Measurements from ENCODE around the gene RAPH1. TPM values are rescaled to one million over a fixed set of nuclear protein-coding genes. Genes with fewer than 3 reads are reported as not detected.
A peak's percentile ranks its signal among the peaks of the same experiment; 100 is the strongest.

Gene RAPH1
- total RNA-seq, 6 experiments from 2014 or later, result 23.0 to 91.5 (median 53.4) TPM

DNA sequence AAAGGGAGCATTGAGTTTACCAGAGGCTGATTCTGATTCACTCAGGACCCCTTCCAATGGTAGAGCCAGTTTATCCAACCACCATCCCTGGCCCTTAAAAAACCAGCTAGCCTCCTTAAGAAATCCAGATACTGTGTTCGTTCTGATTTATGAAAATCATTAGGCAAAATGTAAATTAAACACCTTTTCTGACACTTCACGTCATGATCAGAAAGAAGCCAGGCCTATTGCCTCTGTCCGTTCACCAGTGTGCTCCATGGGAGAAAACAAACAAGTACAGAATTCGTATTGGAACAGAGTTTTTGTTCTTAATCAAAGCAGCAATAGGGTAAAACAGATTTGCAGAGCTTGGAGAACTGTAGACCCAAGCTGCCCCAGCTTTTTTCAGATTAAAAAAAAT lies 31.1 kb upstream of the RAPH1 start:
- no peaks in the 10 kb centered on the region for H3K4me1 ChIP-seq
- no peak overlapping the region for H3K27ac ChIP-seq
- no peak for TF ChIP-seq POLR2A (IDR thresholded peaks at IDR 0.05)
- TF ChIP-seq, protein P1, sequence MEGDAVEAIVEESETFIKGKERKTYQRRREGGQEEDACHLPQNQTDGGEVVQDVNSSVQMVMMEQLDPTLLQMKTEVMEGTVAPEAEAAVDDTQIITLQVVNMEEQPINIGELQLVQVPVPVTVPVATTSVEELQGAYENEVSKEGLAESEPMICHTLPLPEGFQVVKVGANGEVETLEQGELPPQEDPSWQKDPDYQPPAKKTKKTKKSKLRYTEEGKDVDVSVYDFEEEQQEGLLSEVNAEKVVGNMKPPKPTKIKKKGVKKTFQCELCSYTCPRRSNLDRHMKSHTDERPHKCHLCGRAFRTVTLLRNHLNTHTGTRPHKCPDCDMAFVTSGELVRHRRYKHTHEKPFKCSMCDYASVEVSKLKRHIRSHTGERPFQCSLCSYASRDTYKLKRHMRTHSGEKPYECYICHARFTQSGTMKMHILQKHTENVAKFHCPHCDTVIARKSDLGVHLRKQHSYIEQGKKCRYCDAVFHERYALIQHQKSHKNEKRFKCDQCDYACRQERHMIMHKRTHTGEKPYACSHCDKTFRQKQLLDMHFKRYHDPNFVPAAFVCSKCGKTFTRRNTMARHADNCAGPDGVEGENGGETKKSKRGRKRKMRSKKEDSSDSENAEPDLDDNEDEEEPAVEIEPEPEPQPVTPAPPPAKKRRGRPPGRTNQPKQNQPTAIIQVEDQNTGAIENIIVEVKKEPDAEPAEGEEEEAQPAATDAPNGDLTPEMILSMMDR (IDR thresholded peaks at IDR 0.05), result no peak
- ATAC-seq (no peak), DNase-seq (no peak)
- H3K4me3 ChIP-seq, result no peak overlapping the region
- no peaks in the 10 kb centered on the region for H3K27me3 ChIP-seq
- H3K36me3 ChIP-seq, result no peaks in the 10 kb centered on the region
- intact Hi-C loops (cut with DNase I), result no loop called here
- no peaks in the 10 kb centered on the region for H3K9me3 ChIP-seq
- WGBS (ENCODE audit: insufficient coverage, low coverage, low lambda C conversion rate, missing lambda C conversion rate), result 92% methylated on average over 4 of the region's 4 CpGs

DNA sequence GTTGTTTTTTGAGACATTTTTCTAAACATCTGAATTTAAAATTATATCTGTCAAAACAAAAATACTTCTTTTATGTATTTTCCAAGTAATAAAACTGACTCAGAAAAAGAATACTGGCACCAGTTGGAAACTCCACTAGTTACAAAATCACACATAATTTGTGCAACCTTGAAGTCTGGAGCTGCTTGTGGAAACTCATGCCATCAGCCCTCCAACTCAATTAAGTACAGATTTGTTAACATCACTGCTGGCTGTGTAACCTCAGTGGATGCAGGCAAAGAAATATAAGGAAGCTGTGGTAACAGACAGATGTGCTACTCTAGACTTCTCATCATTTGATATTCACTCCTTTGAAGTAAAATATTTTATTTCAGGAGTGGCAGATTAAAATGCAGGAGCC lies 30.0 kb upstream of the RAPH1 start:
- DNase-seq, result no peak
- no peak for ATAC-seq
- no peaks in the 10 kb centered on the region for H3K9me3 ChIP-seq

DNA sequence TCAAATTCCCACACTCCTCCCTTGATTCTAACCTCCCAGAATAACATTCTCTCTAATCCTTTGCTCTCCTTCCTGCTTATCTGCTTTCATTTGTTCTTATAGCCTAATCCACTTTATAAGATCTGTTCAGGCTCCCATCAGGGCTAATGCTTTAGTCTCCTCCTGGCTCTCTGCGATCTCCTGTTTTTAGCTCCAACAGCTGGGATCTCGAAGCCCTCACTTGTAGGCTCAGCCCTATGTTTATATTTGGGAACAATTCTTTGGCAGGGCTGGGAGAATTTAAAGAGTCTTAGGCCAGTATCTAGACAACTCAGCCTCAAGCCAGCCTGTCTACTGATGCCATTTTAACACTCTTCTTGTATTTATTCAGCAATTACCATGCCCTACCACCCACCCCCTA lies 27.2 kb upstream of the RAPH1 start:
- ATAC-seq (peak in 1 of 4 donors; percentile 21), DNase-seq (no peak)
- WGBS (ENCODE audit: insufficient coverage, low coverage, low lambda C conversion rate, missing lambda C conversion rate), result 86% methylated on average over 2 of the region's 2 CpGs
- Histone ChIP-seq H3K4me3 (no peak overlapping the region), H3K27me3 (no peaks in the 10 kb centered on the region), H3K9me3 (no peaks in the 10 kb centered on the region), H3K36me3 (no peaks in the 10 kb centered on the region), H3K4me1 (no peaks in the 10 kb centered on the region), H3K27ac (no peak overlapping the region)
- intact Hi-C loops (cut with DNase I), result no loop called here
- TF ChIP-seq POLR2A (IDR thresholded peaks at IDR 0.05), result no peak
- TF ChIP-seq, protein P1 (IDR thresholded peaks at IDR 0.05), result no peak

More for the DNA sequence above, 30.0 kb upstream of the RAPH1 start:
- Histone ChIP-seq H3K27ac (no peak overlapping the region), H3K4me1 (no peaks in the 10 kb centered on the region), H3K36me3 (no peaks in the 10 kb centered on the region), H3K27me3 (no peaks in the 10 kb centered on the region), H3K4me3 (no peak overlapping the region)
- intact Hi-C loops (cut with DNase I), result no loop called here
- TF ChIP-seq, protein P1 (IDR thresholded peaks at IDR 0.05), result no peak
- no peak for TF ChIP-seq POLR2A (IDR thresholded peaks at IDR 0.05)

DNA sequence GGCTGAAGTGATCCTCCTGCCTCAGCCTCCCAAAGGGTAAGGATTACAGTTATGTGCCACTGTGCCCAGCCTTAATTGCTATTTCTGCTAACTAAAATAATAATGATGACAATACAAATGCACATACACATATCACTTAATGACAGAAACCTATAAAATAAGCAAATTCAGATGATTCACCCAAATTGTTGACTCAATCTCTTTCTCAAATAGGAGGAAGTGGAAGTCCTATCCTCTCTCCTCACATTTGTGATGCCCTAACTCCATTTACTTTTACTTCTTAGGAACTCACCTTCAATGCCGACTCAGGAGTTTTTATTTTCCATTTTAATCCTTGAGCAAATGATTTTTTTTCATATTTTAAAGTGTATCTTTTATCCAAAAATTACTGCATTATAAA lies 24.5 kb upstream of the RAPH1 start:
- ATAC-seq (no peak), DNase-seq (no peak)
- intact Hi-C loops (cut with DNase I), result no loop called here
- Histone ChIP-seq H3K4me1 (no peaks in the 10 kb centered on the region), H3K27me3 (no peaks in the 10 kb centered on the region), H3K27ac (no peak overlapping the region), H3K4me3 (no peak overlapping the region), H3K9me3 (no peaks in the 10 kb centered on the region), H3K36me3 (no peaks in the 10 kb centered on the region)
- 88% methylated on average over 1 of the region's 1 CpG for WGBS (ENCODE audit: insufficient coverage, low coverage, low lambda C conversion rate, missing lambda C conversion rate)
- TF ChIP-seq POLR2A (IDR thresholded peaks at IDR 0.05), result no peak
- TF ChIP-seq, protein P1 (IDR thresholded peaks at IDR 0.05), result no peak

DNA sequence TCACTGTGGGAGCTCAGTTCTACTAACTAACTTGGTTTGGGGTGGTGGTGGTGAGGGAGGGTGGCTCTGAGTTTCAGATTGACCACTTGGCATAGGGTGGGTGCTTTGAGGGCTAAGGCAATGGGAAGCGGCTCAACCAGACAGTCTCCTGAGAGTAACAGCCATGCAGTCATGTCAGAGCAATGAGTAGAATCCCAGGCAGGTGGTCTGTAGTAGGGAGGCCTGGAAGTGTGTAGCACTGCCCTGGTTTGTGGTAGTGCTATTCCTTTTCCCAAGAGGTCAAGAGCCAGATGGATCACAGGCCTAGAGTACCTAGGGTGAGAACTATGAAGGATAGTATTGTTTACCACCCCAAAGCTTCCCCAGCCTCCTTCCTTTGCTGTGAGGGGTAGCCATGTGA lies 18.7 kb upstream of the RAPH1 start:
- intact Hi-C loops (cut with DNase I), result no loop called here
- peaks cover 0 to 12% (median 5%) of the 10 kb centered on the region in 4 donors for H3K4me1 ChIP-seq
- 71% methylated on average over 1 of the region's 1 CpG for WGBS (ENCODE audit: insufficient coverage, low coverage, low lambda C conversion rate, missing lambda C conversion rate)
- TF ChIP-seq, protein P1 (IDR thresholded peaks at IDR 0.05), result no peak
- TF ChIP-seq POLR2A (IDR thresholded peaks at IDR 0.05), result no peak
- H3K27ac ChIP-seq, result no peak overlapping the region
- ATAC-seq, result no peak
- H3K27me3 ChIP-seq, result no peaks in the 10 kb centered on the region
- no peaks in the 10 kb centered on the region for H3K9me3 ChIP-seq
- DNase-seq, result no peak
- H3K36me3 ChIP-seq, result no peaks in the 10 kb centered on the region
- H3K4me3 ChIP-seq, result no peak overlapping the region
